Caco-2 (cell line): ENCODE measurements around the gene DIAPH3. TPM values are rescaled to one million over a fixed set of nuclear protein-coding genes. Genes with fewer than 3 reads are reported as not detected.

Experiments
- BruUV-seq: library from RNA; stranded (reverse); fragments of 400-500 nt; replicated peaks from 2 replicates; lab custom pipeline; 2021; lab: Mats Ljungman, UMichigan
- CTCF ChIA-PET: fragments of 300-600 bp; sonication (Branson Sonifier 250); formaldehyde crosslinking; loops from one replicate; lab custom pipeline; 2022; ENCODE audit warnings: antibody characterized with exemption; lab: Charles Lee
- POLR2A ChIA-PET: fragments of 300-600 bp; sonication (Branson Sonifier 250); formaldehyde crosslinking; loops from one replicate; lab custom pipeline; 2022; ENCODE audit warnings: antibody characterized with exemption; lab: Charles Lee
- DNase-seq, 2 experiments: peaks; one replicate each; pipeline versions ENCODE4 v3.0.0 to v3.0.0-alpha.2; 2020 to 2022
- H3K27me3 ChIP-seq: replicated peaks from 2 replicates; pipeline ENCODE4 v1.6.0; 2011; ENCODE audit warnings: low read length; ENCODE audit not compliant: control insufficient read depth, insufficient read depth
- H3K36me3 ChIP-seq: 2 replicates; pipeline ENCODE4 v1.5.1; 2011; ENCODE audit warnings: low read length; ENCODE audit not compliant: control insufficient read depth, insufficient read depth
- H3K4me1 ChIP-seq: fragments of 250-450 bp; sonication (Bioruptor Pico); 2 replicates; pipeline ENCODE4 v1.5.1; 2020; ENCODE audit warnings: mild to moderate bottlenecking
- H3K4me3 ChIP-seq: 2 replicates; pipeline ENCODE4 v1.5.1; 2011; ENCODE audit warnings: low read depth, mild to moderate bottlenecking, control low read depth, low read length
- H3K9me3 ChIP-seq: fragments of 250-450 bp; sonication (Bioruptor Pico); 2 replicates; pipeline ENCODE4 v1.5.1; 2020; ENCODE audit warnings: mild to moderate bottlenecking, moderate library complexity
- H3K27ac Mint-ChIP-seq: one replicate; pipeline ENCODE4 v1.8.0; 2022; ENCODE audit warnings: mixed read lengths; ENCODE audit not compliant: unreplicated experiment
- H3K27me3 Mint-ChIP-seq: one replicate; pipeline ENCODE4 v1.8.0; 2022; ENCODE audit warnings: mixed read lengths; ENCODE audit not compliant: insufficient read depth, unreplicated experiment
- H3K36me3 Mint-ChIP-seq: one replicate; pipeline ENCODE4 v1.8.0; 2022; ENCODE audit warnings: mild to moderate bottlenecking, mixed read lengths; ENCODE audit not compliant: insufficient read depth, unreplicated experiment
- H3K4me1 Mint-ChIP-seq: one replicate; pipeline ENCODE4 v1.8.0; 2022; ENCODE audit warnings: low read depth, mixed read lengths; ENCODE audit not compliant: unreplicated experiment
- H3K4me3 Mint-ChIP-seq: one replicate; pipeline ENCODE4 v1.8.0; 2022; ENCODE audit warnings: mild to moderate bottlenecking, moderate library complexity, mixed read lengths; ENCODE audit not compliant: unreplicated experiment
- H3K9me3 Mint-ChIP-seq: one replicate; pipeline ENCODE4 v1.8.0; 2022; ENCODE audit warnings: mixed read lengths; ENCODE audit not compliant: unreplicated experiment
- intact Hi-C: fragments of 100-400 bp; cut with micrococcal nuclease; formaldehyde crosslinking; loops from one replicate; pipeline ENCODE4 v1.10.0; 2022; ENCODE audit not compliant: unreplicated experiment
- total RNA-seq: library from RNA; stranded (reverse); gene quantifications from 2 replicates; pipeline ENCODE4 v1.2.3, GENCODE V29; 2022
- TF ChIP-seq, protein P1 (sequence below), 2 experiments: fragments of 200-600 bp in 1 of 2; IDR thresholded peaks; 1 replicate in 1 of 2; 2 replicates in 1 of 2; pipeline versions ENCODE4 v1.5.1 to v1.8.0; 2011 to 2022; ENCODE audit warnings: antibody characterized with exemption in 1 of 2, control low read depth in 1 of 2, inconsistent platforms in 1 of 2, low read depth in 1 of 2, low read length in 1 of 2, mild to moderate bottlenecking in 1 of 2, moderate library complexity in 1 of 2; ENCODE audit not compliant: insufficient read depth in 1 of 2, severe bottlenecking in 1 of 2, unreplicated experiment in 1 of 2

Gene DIAPH3
- total RNA-seq, 1 experiment from 2014 or later, result 60.6 TPM

DNA sequence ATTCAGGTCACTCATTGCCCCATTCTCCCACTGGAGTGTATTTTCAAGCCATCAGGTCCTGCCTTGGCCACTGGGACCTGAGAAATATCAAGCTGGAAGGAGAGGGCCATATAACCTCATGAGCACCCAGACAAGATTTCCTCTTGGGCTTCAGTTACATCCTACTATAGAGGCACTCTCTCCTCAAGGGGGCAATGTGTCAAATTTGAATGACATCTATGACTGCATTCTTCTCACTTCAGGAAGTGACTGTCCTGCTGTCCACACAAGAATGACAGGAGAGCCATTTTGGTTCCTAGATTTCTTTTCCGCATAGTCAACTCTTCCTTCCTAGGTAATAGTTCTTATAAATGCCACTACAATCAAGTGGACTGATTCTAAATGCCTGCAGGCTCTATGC lies 416.2 kb downstream of the DIAPH3 start:
- DNase-seq, result peak in 1 of 2 experiments; percentile 32
- peaks cover 26% of the 10 kb centered on the region for H3K4me1 Mint-ChIP-seq
- TF ChIP-seq, protein P1, sequence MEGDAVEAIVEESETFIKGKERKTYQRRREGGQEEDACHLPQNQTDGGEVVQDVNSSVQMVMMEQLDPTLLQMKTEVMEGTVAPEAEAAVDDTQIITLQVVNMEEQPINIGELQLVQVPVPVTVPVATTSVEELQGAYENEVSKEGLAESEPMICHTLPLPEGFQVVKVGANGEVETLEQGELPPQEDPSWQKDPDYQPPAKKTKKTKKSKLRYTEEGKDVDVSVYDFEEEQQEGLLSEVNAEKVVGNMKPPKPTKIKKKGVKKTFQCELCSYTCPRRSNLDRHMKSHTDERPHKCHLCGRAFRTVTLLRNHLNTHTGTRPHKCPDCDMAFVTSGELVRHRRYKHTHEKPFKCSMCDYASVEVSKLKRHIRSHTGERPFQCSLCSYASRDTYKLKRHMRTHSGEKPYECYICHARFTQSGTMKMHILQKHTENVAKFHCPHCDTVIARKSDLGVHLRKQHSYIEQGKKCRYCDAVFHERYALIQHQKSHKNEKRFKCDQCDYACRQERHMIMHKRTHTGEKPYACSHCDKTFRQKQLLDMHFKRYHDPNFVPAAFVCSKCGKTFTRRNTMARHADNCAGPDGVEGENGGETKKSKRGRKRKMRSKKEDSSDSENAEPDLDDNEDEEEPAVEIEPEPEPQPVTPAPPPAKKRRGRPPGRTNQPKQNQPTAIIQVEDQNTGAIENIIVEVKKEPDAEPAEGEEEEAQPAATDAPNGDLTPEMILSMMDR (IDR thresholded peaks at IDR 0.05; ENCODE audit: insufficient read depth in 1 of 2, low read depth in 1 of 2, low read length in 1 of 2, severe bottlenecking in 1 of 2, unreplicated experiment in 1 of 2), result no peak
- ChIA-PET POLR2A (no interaction called here), CTCF (no interaction called here)
- H3K27me3 ChIP-seq, result no peaks in the 10 kb centered on the region
- intact Hi-C loops, result no loop called here
- H3K27ac Mint-ChIP-seq, result peak overlapping the region; percentile 71
- H3K36me3 Mint-ChIP-seq, result peaks cover 33% of the 10 kb centered on the region
- peaks cover 30% of the 10 kb centered on the region for H3K4me1 ChIP-seq
- H3K4me3 ChIP-seq, result no peak overlapping the region
- H3K9me3 Mint-ChIP-seq, result peaks cover 10% of the 10 kb centered on the region
- H3K36me3 ChIP-seq, result no peaks in the 10 kb centered on the region
- no peak overlapping the region for H3K4me3 Mint-ChIP-seq
- H3K27me3 Mint-ChIP-seq, result no peaks in the 10 kb centered on the region
- no peaks in the 10 kb centered on the region for H3K9me3 ChIP-seq
- BruUV-seq, result no TSS peak

DNA sequence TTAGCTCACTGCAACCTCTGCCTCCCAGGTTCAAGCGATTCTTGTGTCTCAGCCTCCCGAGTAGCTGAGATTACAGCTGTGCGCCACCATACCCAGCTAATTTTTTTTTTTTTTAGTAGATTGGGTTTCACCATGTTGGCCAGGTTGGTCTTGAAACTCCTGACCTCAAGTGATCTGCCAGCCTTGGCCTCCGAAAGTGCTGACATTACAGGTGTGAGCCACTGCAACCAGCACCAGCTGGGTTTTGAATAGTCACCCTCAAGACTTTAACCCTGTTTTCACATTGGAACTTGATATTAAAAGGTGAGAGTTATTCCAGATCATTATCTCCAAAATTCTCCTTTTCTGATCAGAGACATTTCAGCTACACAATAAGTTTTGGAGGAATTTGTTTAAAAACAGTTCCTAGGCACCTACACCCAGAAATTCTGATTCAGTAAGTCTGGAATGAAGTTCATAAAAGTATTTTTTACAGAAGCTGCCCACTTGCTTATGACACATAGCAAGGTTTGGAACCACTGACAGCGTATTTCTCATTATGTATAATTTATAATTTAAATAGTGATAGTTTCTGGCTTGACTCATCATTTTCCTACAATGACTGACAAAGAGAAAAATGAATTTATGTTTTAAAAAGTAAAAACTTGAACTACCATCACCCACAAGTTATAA lies 417.3 kb downstream of the DIAPH3 start:
- no peak overlapping the region for H3K4me3 ChIP-seq
- TF ChIP-seq, protein P1 (IDR thresholded peaks at IDR 0.05; ENCODE audit: insufficient read depth in 1 of 2, low read depth in 1 of 2, low read length in 1 of 2, severe bottlenecking in 1 of 2, unreplicated experiment in 1 of 2), result no peak
- no TSS peak for BruUV-seq
- Mint-ChIP-seq H3K9me3 (peaks cover 18% of the 10 kb centered on the region), H3K27ac (no peak overlapping the region), H3K4me1 (peaks cover 26% of the 10 kb centered on the region), H3K4me3 (no peak overlapping the region), H3K27me3 (no peaks in the 10 kb centered on the region), H3K36me3 (peaks cover 36% of the 10 kb centered on the region)
- H3K36me3 ChIP-seq, result no peaks in the 10 kb centered on the region
- H3K27me3 ChIP-seq, result no peaks in the 10 kb centered on the region
- CTCF ChIA-PET, result no interaction called here
- peaks cover 30% of the 10 kb centered on the region for H3K4me1 ChIP-seq
- H3K9me3 ChIP-seq, result no peaks in the 10 kb centered on the region
- DNase-seq, result no peak
- POLR2A ChIA-PET, result interaction anchor here (0.6 kb wide), 1 partner anchor 567 kb away, joined by 3 read pairs; no protein-coding TSS in a partner anchor
- intact Hi-C loops, result no loop called here

DNA sequence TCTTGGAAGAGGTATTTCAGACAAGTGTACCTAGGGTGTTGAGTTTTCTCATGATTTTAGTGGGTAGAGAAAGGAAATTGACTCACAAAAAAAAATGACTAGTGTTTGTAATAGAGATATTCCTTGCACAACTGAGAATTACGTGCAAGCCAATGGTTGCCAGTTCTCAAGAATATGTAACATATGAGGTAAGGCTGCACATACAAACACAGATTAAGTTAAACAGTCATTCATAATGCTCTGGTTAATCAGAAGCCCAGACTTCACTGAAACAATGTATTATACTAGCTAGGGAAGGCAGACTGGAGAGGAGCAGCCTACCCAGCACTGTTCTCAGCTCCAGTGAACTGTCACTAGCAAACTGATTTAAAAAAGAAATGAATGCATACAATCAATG lies 418.3 kb downstream of the DIAPH3 start:
- ChIA-PET POLR2A (no interaction called here), CTCF (no interaction called here)
- BruUV-seq, result no TSS peak
- Histone ChIP-seq H3K36me3 (no peaks in the 10 kb centered on the region), H3K4me3 (no peak overlapping the region), H3K27me3 (no peaks in the 10 kb centered on the region), H3K9me3 (no peaks in the 10 kb centered on the region), H3K4me1 (peaks cover 30% of the 10 kb centered on the region)
- no peak for DNase-seq
- Mint-ChIP-seq H3K4me3 (no peak overlapping the region), H3K9me3 (peaks cover 18% of the 10 kb centered on the region), H3K4me1 (peaks cover 19% of the 10 kb centered on the region), H3K36me3 (peaks cover 26% of the 10 kb centered on the region), H3K27ac (peak overlapping the region; percentile 32), H3K27me3 (no peaks in the 10 kb centered on the region)
- intact Hi-C loops, result loop anchor here (2.0 kb wide), 1 partner anchor 55 kb away; no protein-coding TSS in a partner anchor
- TF ChIP-seq, protein P1 (IDR thresholded peaks at IDR 0.05; ENCODE audit: insufficient read depth in 1 of 2, low read depth in 1 of 2, low read length in 1 of 2, severe bottlenecking in 1 of 2, unreplicated experiment in 1 of 2), result no peak
